ENCODE data around the gene SPDYE6.
"Not testable (repeated sequence)": the region's sequence is repeated elsewhere in the genome, so short reads cannot be mapped to it uniquely, and the experiment has no call there.

Gene SPDYE6

GRCh38 chr7:102317231-102318059 is 38.8 kb downstream of the SPDYE6 start:
- DNase-seq, result no peak

- DNase-seq, result no peak
Measured at GRCh38 chr7:102313997-102314780, 42.1 kb downstream of the SPDYE6 start.

- no peak for DNase-seq
Measured at GRCh38 chr7:102312317-102312716, 43.9 kb downstream of the SPDYE6 start.

GRCh38 chr7:102310414-102310815 is 45.8 kb downstream of the SPDYE6 start:
- no peak for DNase-seq

- DNase-seq, result peak; percentile 27 to 36
Measured at GRCh38 chr7:102306916-102307677, 49.1 kb downstream of the SPDYE6 start.

- DNase-seq, result no peak
Measured at GRCh38 chr7:102305414-102306268, 50.6 kb downstream of the SPDYE6 start.

- no peak for DNase-seq
Measured at GRCh38 chr7:102304668-102305067, 51.6 kb downstream of the SPDYE6 start.

GRCh38 chr7:102303669-102304422 is 52.4 kb downstream of the SPDYE6 start:
- DNase-seq, result no peak

GRCh38 chr7:102302025-102302424 is 54.2 kb downstream of the SPDYE6 start:
- no peak for DNase-seq

GRCh38 chr7:102301367-102301766 is 54.9 kb downstream of the SPDYE6 start:
- not testable (repeated sequence) for DNase-seq

GRCh38 chr7:102300643-102301221 is 55.5 kb downstream of the SPDYE6 start:
- DNase-seq, result no peak

GRCh38 chr7:102297487-102298218 is 58.6 kb downstream of the SPDYE6 start:
- DNase-seq, result no peak

GRCh38 chr7:102296514-102296913 is 59.7 kb downstream of the SPDYE6 start:
- DNase-seq, result no peak

GRCh38 chr7:102296179-102296438 is 60.1 kb downstream of the SPDYE6 start:
- no peak for DNase-seq
